ENCODE results near the gene CEL. TPM values are rescaled to one million over a fixed set of nuclear protein-coding genes. Genes with fewer than 3 reads are reported as not detected.

Gene CEL
- total and polyA plus RNA-seq, 5 donors from 2014 or later = 0.37 TPM; not detected in 4

- ATAC-seq (ENCODE audit: low read depth in 2 of 2) (no peak), DNase-seq (no peak)
- peaks cover 29% of the 10 kb centered on the region for H3K4me1 ChIP-seq (ENCODE audit: control insufficient read depth, insufficient read depth, low read length, poor library complexity, severe bottlenecking)
- peaks cover 0 to 32% (median 4%) of the 10 kb centered on the region in 4 donors for H3K4me1 Mint-ChIP-seq
- peaks cover 67% of the 10 kb centered on the region for H3K36me3 ChIP-seq (ENCODE audit: control insufficient read depth, insufficient read depth, low read length)
- H3K4me3 Mint-ChIP-seq = no peak overlapping the region
- H3K9me3 ChIP-seq (ENCODE audit: control insufficient read depth in 2 of 2, low read length in 2 of 2) = no peaks in the 10 kb centered on the region
- no peak overlapping the region for H3K27ac Mint-ChIP-seq
- no peaks in the 10 kb centered on the region for H3K9me3 Mint-ChIP-seq
- no peak overlapping the region for H3K4me3 ChIP-seq (ENCODE audit: low read depth, low read length)
- H3K27ac ChIP-seq (ENCODE audit: insufficient read depth, low read length, poor library complexity, severe bottlenecking) = no peak overlapping the region
- peaks cover 12% of the 10 kb centered on the region for H3K36me3 Mint-ChIP-seq
- no peaks in the 10 kb centered on the region for H3K27me3 Mint-ChIP-seq
- H3K27me3 ChIP-seq (ENCODE audit: control insufficient read depth, insufficient read depth, low read length) = no peaks in the 10 kb centered on the region
Measured at GRCh38 chr9:133109931-133110650, 48.3 kb downstream of the CEL start.

- no peak for ATAC-seq (ENCODE audit: low read depth in 2 of 2)
- Histone ChIP-seq H3K9me3 (ENCODE audit: control insufficient read depth in 2 of 2, low read length in 2 of 2) (no peaks in the 10 kb centered on the region), H3K36me3 (ENCODE audit: control insufficient read depth, insufficient read depth, low read length) (peaks cover 50% of the 10 kb centered on the region), H3K27me3 (ENCODE audit: control insufficient read depth, insufficient read depth, low read length) (no peaks in the 10 kb centered on the region), H3K27ac (ENCODE audit: insufficient read depth, low read length, poor library complexity, severe bottlenecking) (peak overlapping the region; percentile 14), H3K4me3 (ENCODE audit: low read depth, low read length) (no peak overlapping the region), H3K4me1 (ENCODE audit: control insufficient read depth, insufficient read depth, low read length, poor library complexity, severe bottlenecking) (peaks cover 48% of the 10 kb centered on the region)
- Mint-ChIP-seq H3K4me1 (peaks cover 0 to 47% (median 9%) of the 10 kb centered on the region in 4 donors), H3K27ac (peak overlapping the region in 2 of 3 donors; percentile 76 to 84), H3K36me3 (peaks cover 7% of the 10 kb centered on the region), H3K27me3 (no peaks in the 10 kb centered on the region), H3K4me3 (no peak overlapping the region), H3K9me3 (no peaks in the 10 kb centered on the region)
- DNase-seq = no peak
Measured at GRCh38 chr9:133111808-133112662, 50.3 kb downstream of the CEL start.

- peak overlapping the region in 2 of 4 donors; percentile 15 to 16 for H3K4me3 Mint-ChIP-seq
- H3K4me1 Mint-ChIP-seq = peaks cover 0 to 53% (median 10%) of the 10 kb centered on the region in 4 donors
- H3K9me3 Mint-ChIP-seq = no peaks in the 10 kb centered on the region
- no peaks in the 10 kb centered on the region for H3K9me3 ChIP-seq (ENCODE audit: control insufficient read depth in 2 of 2, low read length in 2 of 2)
- no peak overlapping the region for H3K4me3 ChIP-seq (ENCODE audit: low read depth, low read length)
- no peaks in the 10 kb centered on the region for H3K27me3 ChIP-seq (ENCODE audit: control insufficient read depth, insufficient read depth, low read length)
- H3K36me3 Mint-ChIP-seq = peaks cover 7% of the 10 kb centered on the region
- H3K36me3 ChIP-seq (ENCODE audit: control insufficient read depth, insufficient read depth, low read length) = peaks cover 43% of the 10 kb centered on the region
- H3K4me1 ChIP-seq (ENCODE audit: control insufficient read depth, insufficient read depth, low read length, poor library complexity, severe bottlenecking) = peaks cover 55% of the 10 kb centered on the region
- DNase-seq (peak in 2 of 3 donors; percentile 39 to 40), ATAC-seq (ENCODE audit: low read depth in 2 of 2) (peak; percentile 9 to 33)
- peak overlapping the region in 2 of 3 donors; percentile 76 to 84 for H3K27ac Mint-ChIP-seq
- peak overlapping the region; percentile 14 for H3K27ac ChIP-seq (ENCODE audit: insufficient read depth, low read length, poor library complexity, severe bottlenecking)
- no peaks in the 10 kb centered on the region for H3K27me3 Mint-ChIP-seq
Measured at GRCh38 chr9:133112663-133113026, 50.9 kb downstream of the CEL start.

GRCh38 chr9:133113163-133113948 lies 51.6 kb downstream of the CEL start:
- ATAC-seq (ENCODE audit: low read depth in 2 of 2) = no peak
- peaks cover 36% of the 10 kb centered on the region for H3K36me3 ChIP-seq (ENCODE audit: control insufficient read depth, insufficient read depth, low read length)
- H3K4me1 Mint-ChIP-seq = peaks cover 0 to 59% (median 14%) of the 10 kb centered on the region in 4 donors

GRCh38 chr9:133113949-133114885 lies 52.4 kb downstream of the CEL start:
- ATAC-seq (ENCODE audit: low read depth in 2 of 2) (no peak), DNase-seq (no peak)
- Mint-ChIP-seq H3K36me3 (peaks cover 7% of the 10 kb centered on the region), H3K9me3 (no peaks in the 10 kb centered on the region), H3K27ac (peak overlapping the region in 2 of 3 donors; percentile 88 to 93), H3K4me1 (peaks cover 0 to 68% (median 20%) of the 10 kb centered on the region in 4 donors), H3K4me3 (peak overlapping the region; percentile 15 to 57 (median 40)), H3K27me3 (no peaks in the 10 kb centered on the region)
- Histone ChIP-seq H3K4me1 (ENCODE audit: control insufficient read depth, insufficient read depth, low read length, poor library complexity, severe bottlenecking) (peaks cover 70% of the 10 kb centered on the region), H3K27ac (ENCODE audit: insufficient read depth, low read length, poor library complexity, severe bottlenecking) (peak overlapping the region; percentile 77), H3K27me3 (ENCODE audit: control insufficient read depth, insufficient read depth, low read length) (no peaks in the 10 kb centered on the region), H3K36me3 (ENCODE audit: control insufficient read depth, insufficient read depth, low read length) (peaks cover 28% of the 10 kb centered on the region), H3K9me3 (ENCODE audit: control insufficient read depth in 2 of 2, low read length in 2 of 2) (no peaks in the 10 kb centered on the region), H3K4me3 (ENCODE audit: low read depth, low read length) (no peak overlapping the region)

More at GRCh38 chr9:133113163-133113948, 51.6 kb downstream of the CEL start:
- H3K9me3 Mint-ChIP-seq = no peaks in the 10 kb centered on the region
- no peaks in the 10 kb centered on the region for H3K27me3 Mint-ChIP-seq
- no peak for DNase-seq
- H3K27ac Mint-ChIP-seq = peak overlapping the region; percentile 68 to 84 (median 80)
- Histone ChIP-seq H3K9me3 (ENCODE audit: control insufficient read depth in 2 of 2, low read length in 2 of 2) (no peaks in the 10 kb centered on the region), H3K27me3 (ENCODE audit: control insufficient read depth, insufficient read depth, low read length) (no peaks in the 10 kb centered on the region), H3K4me3 (ENCODE audit: low read depth, low read length) (no peak overlapping the region), H3K4me1 (ENCODE audit: control insufficient read depth, insufficient read depth, low read length, poor library complexity, severe bottlenecking) (peaks cover 62% of the 10 kb centered on the region), H3K27ac (ENCODE audit: insufficient read depth, low read length, poor library complexity, severe bottlenecking) (peak overlapping the region; percentile 58)
- H3K4me3 Mint-ChIP-seq = peak overlapping the region in 1 of 4 donors; percentile 48
- peaks cover 7% of the 10 kb centered on the region for H3K36me3 Mint-ChIP-seq

- DNase-seq (peak in 1 of 3 donors; percentile 52), ATAC-seq (ENCODE audit: low read depth in 2 of 2) (no peak)
- Mint-ChIP-seq H3K9me3 (no peaks in the 10 kb centered on the region), H3K27me3 (no peaks in the 10 kb centered on the region), H3K27ac (peak overlapping the region; percentile 32 to 95 (median 93)), H3K36me3 (peaks cover 3% of the 10 kb centered on the region), H3K4me3 (peak overlapping the region; percentile 33 to 87 (median 80)), H3K4me1 (peaks cover 0 to 75% (median 19%) of the 10 kb centered on the region in 4 donors)
- no peak overlapping the region for H3K4me3 ChIP-seq (ENCODE audit: low read depth, low read length)
- no peaks in the 10 kb centered on the region for H3K27me3 ChIP-seq (ENCODE audit: control insufficient read depth, insufficient read depth, low read length)
- H3K9me3 ChIP-seq (ENCODE audit: control insufficient read depth in 2 of 2, low read length in 2 of 2) = no peaks in the 10 kb centered on the region
- peak overlapping the region; percentile 77 for H3K27ac ChIP-seq (ENCODE audit: insufficient read depth, low read length, poor library complexity, severe bottlenecking)
- peaks cover 79% of the 10 kb centered on the region for H3K4me1 ChIP-seq (ENCODE audit: control insufficient read depth, insufficient read depth, low read length, poor library complexity, severe bottlenecking)
- H3K36me3 ChIP-seq (ENCODE audit: control insufficient read depth, insufficient read depth, low read length) = peaks cover 19% of the 10 kb centered on the region
Measured at GRCh38 chr9:133114886-133115603, 53.3 kb downstream of the CEL start.

Data from CD4-positive, CD25-positive, alpha-beta regulatory T cell (primary cell).